Cardiac muscle cell (in vitro differentiated cells and primary cell): ENCODE results near the gene CD55. TPM values are rescaled to one million over a fixed set of nuclear protein-coding genes. Genes with fewer than 3 reads are reported as not detected.

Source experiments
- DNase-seq, 2 donors: peaks; one replicate each; pipeline versions ENCODE4 v3.0.0 to v3.0.0-alpha.2; 2010 to 2017; ENCODE audit warnings: low read depth in 1 of 2, low spot score in 1 of 2
- H3K27ac ChIP-seq: fragments of 200-600 bp; sonication (generic); 2 replicates; pipeline ENCODE4 v1.5.1; 2016
- H3K27me3 ChIP-seq: fragments of 200-600 bp; sonication (generic); 2 replicates; pipeline ENCODE4 v1.6.0; 2016; ENCODE audit warnings: control low read depth
- H3K36me3 ChIP-seq: fragments of 200-600 bp; sonication (generic); 2 replicates; pipeline ENCODE4 v1.5.1; 2016; ENCODE audit warnings: control low read depth
- H3K4me1 ChIP-seq: fragments of 200-600 bp; sonication (generic); 2 replicates; pipeline ENCODE4 v1.8.1; 2017; ENCODE audit warnings: low read depth, mild to moderate bottlenecking, mixed run types
- H3K4me3 ChIP-seq: fragments of 200-600 bp; sonication (generic); 2 replicates; pipeline ENCODE4 v1.5.1; 2016; ENCODE audit warnings: mild to moderate bottlenecking
- H3K9me3 ChIP-seq: fragments of 200-600 bp; sonication (generic); 2 replicates; pipeline ENCODE4 v1.5.1; 2017; ENCODE audit warnings: low read depth, mild to moderate bottlenecking, control low read depth
- polyA plus RNA-seq: library from polyadenylated mRNA; unstranded; fragments of >200 nt; fragmentation: Nextera tagmentation; extraction: Ambion mirVana; gene quantifications from 2 replicates; pipeline ENCODE4 v1.2.1, GENCODE V29; 2016
- total RNA-seq: library from RNA; depleted of rRNA; stranded (reverse); fragments of >200 nt; gene quantifications from 2 replicates; pipeline ENCODE4 v1.2.3, GENCODE V29; 2016
- TF ChIP-seq, protein P1 (sequence below): IDR thresholded peaks from 2 replicates; pipeline ENCODE4 v1.5.1; 2012; ENCODE audit warnings: low read depth, mild to moderate bottlenecking, low read length

Gene CD55
- total and polyA plus RNA-seq, 2 experiments from 2014 or later, result 19.4 to 20.3 TPM

DNA sequence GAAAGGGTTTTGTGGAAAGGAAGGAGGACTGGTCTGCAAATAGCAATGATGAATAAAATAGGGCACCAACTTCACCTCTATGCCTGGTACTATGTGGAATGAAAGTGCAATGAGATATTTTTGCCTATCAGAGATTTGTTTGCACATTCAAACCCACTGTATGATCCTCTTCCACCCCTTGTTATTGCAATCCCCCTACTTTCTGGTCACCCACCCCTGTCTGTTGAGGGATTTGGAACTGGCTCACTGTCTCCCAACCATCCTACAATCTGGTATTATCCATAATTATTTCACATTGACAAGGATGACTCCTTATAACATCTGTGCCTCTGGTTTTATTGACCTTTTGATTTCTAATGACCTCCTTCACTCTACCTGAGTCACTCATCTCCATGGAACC is 42.4 kb downstream of the CD55 start:
- TF ChIP-seq, protein P1, sequence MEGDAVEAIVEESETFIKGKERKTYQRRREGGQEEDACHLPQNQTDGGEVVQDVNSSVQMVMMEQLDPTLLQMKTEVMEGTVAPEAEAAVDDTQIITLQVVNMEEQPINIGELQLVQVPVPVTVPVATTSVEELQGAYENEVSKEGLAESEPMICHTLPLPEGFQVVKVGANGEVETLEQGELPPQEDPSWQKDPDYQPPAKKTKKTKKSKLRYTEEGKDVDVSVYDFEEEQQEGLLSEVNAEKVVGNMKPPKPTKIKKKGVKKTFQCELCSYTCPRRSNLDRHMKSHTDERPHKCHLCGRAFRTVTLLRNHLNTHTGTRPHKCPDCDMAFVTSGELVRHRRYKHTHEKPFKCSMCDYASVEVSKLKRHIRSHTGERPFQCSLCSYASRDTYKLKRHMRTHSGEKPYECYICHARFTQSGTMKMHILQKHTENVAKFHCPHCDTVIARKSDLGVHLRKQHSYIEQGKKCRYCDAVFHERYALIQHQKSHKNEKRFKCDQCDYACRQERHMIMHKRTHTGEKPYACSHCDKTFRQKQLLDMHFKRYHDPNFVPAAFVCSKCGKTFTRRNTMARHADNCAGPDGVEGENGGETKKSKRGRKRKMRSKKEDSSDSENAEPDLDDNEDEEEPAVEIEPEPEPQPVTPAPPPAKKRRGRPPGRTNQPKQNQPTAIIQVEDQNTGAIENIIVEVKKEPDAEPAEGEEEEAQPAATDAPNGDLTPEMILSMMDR, result no peak
- no peaks in the 10 kb centered on the region for H3K36me3 ChIP-seq
- no peaks in the 10 kb centered on the region for H3K27me3 ChIP-seq
- H3K27ac ChIP-seq, result no peak overlapping the region
- H3K4me1 ChIP-seq, result no peaks in the 10 kb centered on the region
- H3K4me3 ChIP-seq, result no peak overlapping the region
- H3K9me3 ChIP-seq, result no peaks in the 10 kb centered on the region
- DNase-seq, result no peak

DNA sequence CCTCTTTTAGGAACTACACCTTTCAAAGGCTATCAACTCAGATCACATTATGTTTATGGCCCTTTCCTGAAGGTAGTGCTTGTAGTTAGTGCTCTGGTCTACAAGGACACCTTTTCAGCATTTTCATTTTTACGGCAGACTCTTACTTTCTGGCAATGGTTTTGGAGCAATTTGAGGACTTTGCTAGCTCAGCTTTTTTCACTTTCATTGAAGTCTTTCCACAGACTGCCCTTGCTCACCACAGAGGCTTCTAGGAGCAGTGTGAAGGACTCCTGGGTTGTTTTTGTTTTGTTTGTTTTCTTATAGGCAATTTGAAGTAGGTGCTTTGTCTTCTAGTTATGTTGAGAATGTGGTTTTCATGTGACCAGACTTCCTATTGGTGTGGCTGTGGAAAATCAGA is 43.1 kb downstream of the CD55 start:
- no peak overlapping the region for H3K4me3 ChIP-seq
- TF ChIP-seq, protein P1, result no peak
- H3K4me1 ChIP-seq, result no peaks in the 10 kb centered on the region
- H3K27ac ChIP-seq, result no peak overlapping the region
- no peak for DNase-seq
- H3K36me3 ChIP-seq, result no peaks in the 10 kb centered on the region
- H3K9me3 ChIP-seq, result no peaks in the 10 kb centered on the region
- no peaks in the 10 kb centered on the region for H3K27me3 ChIP-seq

DNA sequence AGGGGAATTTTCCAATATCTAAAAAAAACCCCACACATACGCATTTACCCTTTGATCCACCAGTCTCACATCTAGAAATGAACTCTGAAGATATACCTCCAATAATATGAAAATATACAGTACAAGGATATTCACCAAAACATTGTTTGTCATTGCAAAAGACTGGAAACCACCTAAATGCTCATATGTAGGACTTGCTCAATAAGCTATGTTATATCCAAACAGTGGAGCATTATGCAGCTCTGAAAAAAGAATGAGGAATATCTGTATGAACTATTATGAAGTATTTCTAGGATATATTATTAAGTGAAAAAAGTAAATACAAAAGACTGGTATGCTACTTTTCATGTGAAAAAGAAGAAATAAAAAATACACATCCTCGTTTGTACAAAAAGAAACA is 43.6 kb downstream of the CD55 start:
- DNase-seq, result no peak
- TF ChIP-seq, protein P1, result no peak
- H3K9me3 ChIP-seq, result no peaks in the 10 kb centered on the region
- no peak overlapping the region for H3K4me3 ChIP-seq
- no peaks in the 10 kb centered on the region for H3K27me3 ChIP-seq
- no peaks in the 10 kb centered on the region for H3K36me3 ChIP-seq
- no peaks in the 10 kb centered on the region for H3K4me1 ChIP-seq
- no peak overlapping the region for H3K27ac ChIP-seq

DNA sequence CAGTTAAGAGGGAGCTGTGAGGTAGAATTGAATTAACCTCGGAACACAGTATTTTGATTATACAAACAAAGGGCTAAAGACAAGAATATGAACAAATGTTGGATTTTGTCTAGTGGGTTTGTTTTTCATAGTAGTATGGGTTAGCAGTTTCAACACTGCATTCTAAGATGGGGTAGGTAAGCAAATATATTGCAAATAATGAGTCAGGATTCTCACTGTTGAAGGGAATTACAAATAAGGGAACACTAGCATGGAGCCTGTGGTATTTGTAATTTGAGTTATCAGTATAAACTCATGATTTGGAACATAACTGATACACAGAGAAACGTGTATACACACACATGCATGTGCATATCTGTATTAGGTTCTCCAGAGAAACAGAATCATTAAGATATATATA is 44.5 kb downstream of the CD55 start:
- TF ChIP-seq, protein P1, result no peak
- H3K4me3 ChIP-seq, result no peak overlapping the region
- H3K27ac ChIP-seq, result no peak overlapping the region
- H3K4me1 ChIP-seq, result no peaks in the 10 kb centered on the region
- no peaks in the 10 kb centered on the region for H3K9me3 ChIP-seq
- no peaks in the 10 kb centered on the region for H3K36me3 ChIP-seq
- H3K27me3 ChIP-seq, result no peaks in the 10 kb centered on the region
- DNase-seq, result no peak

DNA sequence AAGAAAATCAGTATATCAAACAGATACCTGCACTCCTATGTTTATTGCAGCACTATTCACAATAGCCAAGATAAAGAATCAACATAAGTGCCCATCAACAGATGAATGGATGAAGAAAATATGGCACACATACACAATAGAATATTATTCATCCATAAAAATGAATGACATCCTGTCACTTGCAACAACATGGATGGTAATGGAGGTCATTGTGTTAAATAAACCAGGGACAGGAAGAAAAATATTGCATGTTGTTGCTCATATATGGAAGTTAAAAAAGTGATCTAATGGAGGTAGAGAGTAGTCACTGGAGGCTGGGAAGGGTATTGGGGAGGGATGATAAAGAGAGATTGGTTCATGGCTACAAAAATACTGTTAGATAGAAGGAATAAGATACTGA is 67.2 kb downstream of the CD55 start:
- Histone ChIP-seq H3K27ac (no peak overlapping the region), H3K9me3 (no peaks in the 10 kb centered on the region), H3K27me3 (no peaks in the 10 kb centered on the region), H3K4me3 (no peak overlapping the region), H3K4me1 (no peaks in the 10 kb centered on the region), H3K36me3 (no peaks in the 10 kb centered on the region)
- DNase-seq, result no peak
- TF ChIP-seq, protein P1, result no peak

DNA sequence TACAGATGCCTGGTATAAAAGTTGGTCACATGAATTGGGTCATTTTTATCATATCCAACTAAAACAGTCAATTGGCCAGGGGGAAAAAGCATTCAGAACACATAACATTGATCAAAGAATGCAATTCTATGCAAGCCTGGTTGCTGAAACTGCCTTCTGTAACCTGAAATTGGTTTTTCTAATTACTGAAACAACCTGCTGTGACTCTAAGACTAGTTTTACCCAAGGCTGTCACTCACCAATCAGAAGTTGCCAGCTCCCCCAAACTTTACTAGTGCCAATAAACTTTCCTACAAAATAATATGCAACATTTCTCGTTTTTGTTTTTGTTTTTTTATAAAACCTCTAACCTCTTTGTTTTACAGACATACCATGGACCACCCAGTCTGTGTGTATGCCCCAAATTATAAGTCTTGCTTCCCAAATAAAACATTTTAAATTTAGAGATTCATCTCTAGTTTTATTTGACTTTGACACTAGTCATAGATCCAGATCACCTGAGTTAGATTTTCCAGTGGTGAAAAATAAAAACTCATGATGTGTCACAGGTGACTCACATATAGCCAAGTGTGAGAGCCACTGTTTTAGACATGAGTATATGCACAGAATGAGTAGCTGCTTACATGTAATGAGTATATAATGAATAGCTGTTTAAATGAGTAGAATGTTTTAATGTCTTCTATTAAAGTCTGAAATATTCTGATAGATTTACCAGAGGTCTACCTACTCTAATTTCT is 68.4 kb downstream of the CD55 start:
- Histone ChIP-seq H3K27me3 (no peaks in the 10 kb centered on the region), H3K4me3 (no peak overlapping the region), H3K9me3 (no peaks in the 10 kb centered on the region), H3K36me3 (no peaks in the 10 kb centered on the region), H3K4me1 (no peaks in the 10 kb centered on the region), H3K27ac (no peak overlapping the region)
- DNase-seq, result no peak
- TF ChIP-seq, protein P1, result no peak
